Skeletal muscle cell (primary cell): ENCODE results near the gene AP4S1.
"Not testable (repeated sequence)": the region's sequence is repeated elsewhere in the genome, so short reads cannot be mapped to it uniquely, and the experiment has no call there.

Source experiments
- DNase-seq: peaks from one replicate; pipeline ENCODE4 v3.0.0-alpha.2; 2010; ENCODE audit warnings: low read depth
- H3K4me3 ChIP-seq: 2 replicates; pipeline ENCODE4 v1.5.1; 2011; ENCODE audit warnings: low read depth, mild to moderate bottlenecking, control low read depth, low read length, moderate library complexity

AP4S1 gene

GRCh38 chr14:31003284-31003683, 22.2 kb upstream of the AP4S1 start:
- no peak for DNase-seq
- H3K4me3 ChIP-seq, result no peak overlapping the region

GRCh38 chr14:31004007-31004406, 21.4 kb upstream of the AP4S1 start:
- not testable (repeated sequence) for DNase-seq, H3K4me3 ChIP-seq

DNA sequence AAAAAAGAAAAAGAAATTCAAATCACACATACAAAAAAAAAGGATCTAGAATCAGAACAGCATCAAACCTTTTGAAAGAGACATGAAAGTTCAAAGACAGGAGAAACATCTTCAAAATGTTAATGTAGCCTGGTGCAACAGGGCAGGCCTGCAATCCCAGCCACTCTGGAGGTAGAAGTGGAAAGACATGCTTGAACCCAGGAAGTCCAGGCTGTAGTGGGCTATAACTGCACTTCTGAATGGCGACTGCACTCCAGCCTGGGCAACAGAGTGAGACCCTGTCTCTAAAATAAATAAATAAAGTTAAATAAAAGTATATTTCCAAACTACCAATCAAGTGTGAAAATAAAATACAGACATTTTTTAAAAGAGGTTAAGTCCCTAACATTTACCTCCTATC, 18.7 kb upstream of the AP4S1 start:
- no peak for DNase-seq
- H3K4me3 ChIP-seq, result no peak overlapping the region

GRCh38 chr14:31009836-31010574, 15.4 kb upstream of the AP4S1 start:
- no peak for DNase-seq
- H3K4me3 ChIP-seq, result no peak overlapping the region

DNA sequence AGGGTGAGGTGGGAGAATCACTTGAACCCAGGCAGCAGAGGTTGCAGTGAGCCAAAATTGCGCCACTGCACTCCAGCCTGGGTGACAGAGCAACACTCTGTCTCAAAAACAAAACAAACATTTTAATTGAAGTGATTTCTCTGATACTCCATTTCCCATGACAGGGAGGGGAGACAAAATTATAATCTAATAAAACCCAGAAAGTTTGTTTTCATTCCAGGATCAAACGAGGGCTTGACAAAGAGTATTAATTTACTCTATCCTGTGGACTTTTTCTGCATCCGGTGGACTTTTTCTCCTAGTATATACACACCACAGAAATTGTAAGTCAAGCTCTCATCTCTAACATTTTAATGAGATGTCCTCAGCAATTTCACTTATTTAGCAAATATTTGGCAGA, 14.5 kb upstream of the AP4S1 start:
- no peak overlapping the region for H3K4me3 ChIP-seq
- DNase-seq, result no peak

DNA sequence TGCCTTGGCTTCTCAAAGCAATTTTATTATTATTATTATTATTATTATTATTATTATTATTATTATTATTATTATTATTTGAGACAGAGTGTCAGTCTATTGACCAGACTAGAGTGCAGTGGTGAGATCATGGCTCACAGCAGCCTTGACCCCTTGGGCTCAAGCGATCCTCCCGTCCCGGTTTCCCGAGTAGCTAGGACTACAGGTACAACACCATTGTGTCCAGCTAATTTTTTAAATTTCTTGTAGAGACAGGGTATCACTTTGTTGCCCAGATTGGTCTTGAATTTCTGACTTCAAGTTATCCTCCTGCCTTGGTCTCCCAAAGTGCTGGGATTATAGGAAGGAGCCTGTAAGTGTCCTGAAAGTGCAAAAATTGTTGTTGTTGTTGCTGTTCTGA, 11.6 kb upstream of the AP4S1 start:
- DNase-seq, result no peak
- no peak overlapping the region for H3K4me3 ChIP-seq

- DNase-seq, result no peak
- H3K4me3 ChIP-seq, result no peak overlapping the region
These were observed 7.3 kb upstream of the AP4S1 start for GRCh38 chr14:31018057-31018645.

DNA sequence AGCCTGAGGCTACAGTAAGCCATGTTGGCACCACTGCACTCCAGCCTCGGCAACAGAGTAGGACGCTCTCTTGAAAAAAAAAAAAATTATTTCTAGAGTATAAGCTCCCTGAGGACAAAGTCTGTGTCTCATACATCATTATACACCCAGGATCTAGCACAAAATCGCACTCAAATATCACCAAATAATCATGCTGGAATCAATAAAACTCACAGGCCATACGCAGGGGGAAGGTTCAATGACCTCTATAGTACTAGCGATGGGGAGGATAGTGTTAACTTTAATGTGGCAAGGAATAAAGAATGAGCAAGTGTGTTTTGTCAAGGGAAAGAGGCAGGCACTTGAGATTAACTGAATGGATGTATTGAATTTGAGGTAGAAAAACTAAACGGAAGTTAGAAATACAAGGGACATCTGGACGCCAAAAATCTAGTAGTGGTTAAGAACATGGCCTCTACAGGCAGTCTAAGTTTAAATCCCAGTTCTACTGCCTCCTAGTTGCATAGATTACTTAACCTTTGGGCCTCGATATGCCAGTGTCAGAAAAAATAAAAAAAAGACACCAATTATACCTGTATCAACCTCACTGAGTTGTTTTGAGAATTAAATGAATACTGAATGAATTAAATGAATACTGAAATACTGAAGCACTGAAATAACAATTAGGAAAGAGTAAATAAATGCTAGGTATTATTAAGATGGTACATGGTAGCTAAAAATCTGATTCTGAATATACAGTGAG, 4.4 kb upstream of the AP4S1 start:
- H3K4me3 ChIP-seq, result no peak overlapping the region
- DNase-seq, result no peak

DNA sequence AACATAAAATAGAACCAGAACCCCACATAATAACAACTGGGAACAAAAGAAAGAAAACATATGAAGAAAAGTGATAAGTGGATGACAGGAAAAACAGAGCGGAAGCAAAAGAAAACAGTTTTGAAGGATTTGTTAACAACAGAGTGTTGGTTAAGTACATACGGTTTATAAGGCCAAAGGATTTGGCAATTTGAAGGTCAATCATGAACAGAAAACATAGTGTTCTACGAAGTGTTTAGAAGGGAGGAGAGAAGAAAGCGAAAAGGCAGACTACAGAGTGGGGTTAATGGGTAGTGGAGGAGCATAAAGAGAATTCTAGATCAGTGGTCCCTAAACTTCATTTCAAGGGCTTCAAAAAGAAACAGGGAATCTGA, 3.9 kb upstream of the AP4S1 start:
- H3K4me3 ChIP-seq, result no peak overlapping the region
- DNase-seq, result no peak

DNA sequence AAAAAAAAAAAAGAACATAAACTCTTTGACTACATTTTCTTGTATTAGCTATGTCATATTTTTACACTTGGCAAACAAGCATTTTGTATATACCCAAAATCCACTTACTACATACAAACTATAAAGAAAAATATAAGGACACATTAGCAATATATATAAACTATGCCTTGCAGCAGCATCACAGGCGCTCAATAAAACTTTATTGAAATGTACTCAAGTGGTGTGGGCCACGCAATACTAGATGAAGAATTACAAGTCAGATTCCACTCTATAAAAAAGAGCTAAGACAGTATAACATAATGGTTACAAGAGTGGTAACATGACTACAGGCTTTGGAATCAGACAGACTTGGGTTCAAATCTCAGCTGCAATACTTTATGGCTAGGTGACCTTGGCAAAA, 3.1 kb upstream of the AP4S1 start:
- no peak overlapping the region for H3K4me3 ChIP-seq
- no peak for DNase-seq

GRCh38 chr14:31024010-31024480, 1.4 kb upstream of the AP4S1 start:
- no peak for DNase-seq
- H3K4me3 ChIP-seq, result peak overlapping the region; percentile 27

GRCh38 chr14:31024577-31025366, 677 bp upstream of the AP4S1 start:
- no peak for DNase-seq
- peak overlapping the region; percentile 89 for H3K4me3 ChIP-seq

DNA sequence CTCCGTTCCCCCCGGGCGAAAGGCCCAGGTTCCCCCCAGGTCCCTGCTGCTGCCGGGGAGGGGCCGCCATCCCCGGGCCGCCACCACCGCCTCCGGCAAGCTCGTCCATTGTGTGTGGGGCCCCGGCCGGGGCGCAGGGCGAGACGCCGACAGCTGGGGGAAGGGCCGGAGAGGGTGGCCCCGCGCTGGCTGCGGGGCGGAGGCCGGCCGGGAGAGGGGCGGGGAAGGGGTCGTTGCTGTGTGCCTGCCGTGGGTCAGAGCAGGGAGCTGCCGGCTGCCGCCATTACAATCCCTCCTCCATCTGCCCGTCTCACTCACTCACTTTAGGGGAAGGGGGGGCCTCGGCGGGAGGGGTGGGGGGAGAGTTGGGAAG, 614 bp downstream of the AP4S1 start, which contains the start of gene STRN3:
Gene STRN3 (minus strand): TSS at position 303 of the 373 bp plus-strand sequence. CDS start 194 bp downstream, at position 109.
- DNase-seq, result no peak
- peak within 1 kb of the TSS; percentile 89 for H3K4me3 ChIP-seq

- peak; percentile 93 for DNase-seq
- H3K4me3 ChIP-seq, result peak overlapping the region; percentile 89
These were observed 1.2 kb downstream of the AP4S1 start for GRCh38 chr14:31026450-31027235.

- no peak for DNase-seq
- H3K4me3 ChIP-seq, result no peak overlapping the region
These were observed 2.4 kb downstream of the AP4S1 start for GRCh38 chr14:31027847-31028246.

GRCh38 chr14:31029016-31029970, 3.8 kb downstream of the AP4S1 start:
- no peak overlapping the region for H3K4me3 ChIP-seq
- DNase-seq, result no peak

DNA sequence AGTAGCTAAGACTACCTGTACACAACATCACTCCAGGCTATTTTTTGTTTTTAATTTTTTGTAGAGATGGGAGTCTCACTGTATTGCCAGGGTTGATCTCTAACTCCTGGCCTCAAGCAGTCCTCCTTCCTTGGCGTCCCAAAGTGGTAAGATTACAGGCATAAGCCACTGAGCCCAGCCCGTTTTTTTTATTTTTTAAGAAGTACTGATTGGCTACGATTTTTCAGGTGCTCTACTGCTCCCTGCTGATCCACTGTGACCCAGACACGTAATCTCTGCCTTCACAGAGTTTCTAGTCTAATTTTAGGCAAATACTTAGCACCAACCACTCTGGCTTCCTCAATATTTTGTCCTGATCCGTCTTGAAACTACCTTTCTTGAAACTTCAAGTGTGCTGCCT, 5.0 kb downstream of the AP4S1 start:
- DNase-seq, result no peak
- no peak overlapping the region for H3K4me3 ChIP-seq

DNA sequence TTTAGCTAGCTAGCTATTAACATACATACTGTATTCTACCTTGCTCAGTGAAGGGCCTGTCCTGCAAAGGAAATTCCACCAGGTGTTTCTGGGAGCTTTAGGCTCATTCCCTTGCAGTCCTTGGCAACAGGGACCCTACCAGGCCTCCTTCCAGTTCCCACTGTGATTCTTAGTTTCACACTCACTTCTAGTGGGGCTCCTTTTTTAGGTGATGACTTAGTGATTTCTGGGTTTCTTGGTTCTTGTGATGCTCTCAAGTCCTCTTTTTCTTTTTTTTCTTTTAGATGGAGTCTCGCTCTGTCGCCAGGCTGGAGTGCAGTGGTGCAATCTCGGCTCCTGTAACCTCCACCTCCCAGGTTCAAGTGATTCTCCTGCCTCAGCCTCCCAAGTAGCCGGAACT, 11.1 kb downstream of the AP4S1 start:
- no peak for DNase-seq
- H3K4me3 ChIP-seq, result no peak overlapping the region
